HepG2 (cell line): ENCODE results near the gene SCAND1. TPM values are rescaled to one million over a fixed set of nuclear protein-coding genes. Genes with fewer than 3 reads are reported as not detected.
A peak's percentile ranks its signal among the peaks of the same experiment; 100 is the strongest.

Source experiments
- CEBPB ChIP-seq: IDR thresholded peaks from 2 replicates; pipeline ENCODE4 v1.6.1; 2011; ENCODE audit warnings: low read depth, low read length, improper control_type of control experiment, borderline replicate concordance
- NBN ChIP-seq: fragments of 450-650 bp; conservative IDR thresholded peaks from 2 replicates; pipeline ENCODE4 v1.6.1; 2017
- TAF15 ChIP-seq: fragments of 200-400 bp; formaldehyde crosslinking; IDR thresholded peaks from one replicate; pipeline ENCODE4 v1.6.1; 2018; ENCODE audit warnings: mild to moderate bottlenecking, low read depth, low read length; ENCODE audit not compliant: poor library complexity, severe bottlenecking
- TP53 ChIP-seq: sonication (generic); formaldehyde crosslinking; conservative IDR thresholded peaks from 2 replicates; pipeline ENCODE4 v1.4.0; 2020; ENCODE audit warnings: missing genetic modification reagents
- ZFP90 ChIP-seq: sonication (generic); formaldehyde crosslinking; IDR thresholded peaks from 2 replicates; pipeline ENCODE4 v1.8.0; 2022; ENCODE audit warnings: missing genetic modification reagents, mild to moderate bottlenecking, inconsistent platforms, borderline replicate concordance
- ZNF720 ChIP-seq: sonication (generic); formaldehyde crosslinking; IDR thresholded peaks from 2 replicates; pipeline ENCODE4 v1.4.0; 2020; ENCODE audit warnings: missing genetic modification reagents
- ZNF780A ChIP-seq: sonication (generic); formaldehyde crosslinking; IDR thresholded peaks from 2 replicates; pipeline ENCODE4 v1.8.0; 2022; ENCODE audit warnings: mild to moderate bottlenecking, missing genetic modification reagents, moderate library complexity
- polyA plus RNA-seq, 8 experiments: library from polyadenylated mRNA; depleted of rRNA in 3 of 8; stranded (reverse) in 7 of 8; unstranded in 1 of 8; fragments of >200 nt; fragmentation: Illumina TruSeq in 4 of 8; extraction: Trizol in 4 of 8; gene quantifications; 2 replicates each; pipeline versions ENCODE4 v1.2.1 to v1.2.3, GENCODE V29; 2011 to 2016; ENCODE audit warnings: low read depth in 4 of 8, missing spikeins in 1 of 8, mixed read lengths in 1 of 8; ENCODE audit not compliant: insufficient read depth in 1 of 8
- total RNA-seq, 5 experiments: library from RNA; depleted of rRNA; stranded (reverse); fragments of >200 nt; fragmentation: Illumina TruSeq; extraction: Trizol; gene quantifications; 2 replicates each; pipeline ENCODE4 v1.2.3, GENCODE V29; 2016; ENCODE audit warnings: low read depth in 1 of 5
- TF ChIP-seq, protein P1 (sequence below): sonication (generic); formaldehyde crosslinking; IDR thresholded peaks from 2 replicates; pipeline ENCODE4 v1.4.0; 2020; ENCODE audit warnings: mild to moderate bottlenecking, missing genetic modification reagents
- TF ChIP-seq, protein P2 (sequence below): sonication (generic); formaldehyde crosslinking; IDR thresholded peaks from 2 replicates; pipeline ENCODE4; 2020; ENCODE audit warnings: missing genetic modification reagents, mild to moderate bottlenecking, borderline replicate concordance
- TF ChIP-seq, protein P3 (sequence below): sonication (generic); formaldehyde crosslinking; IDR thresholded peaks from 2 replicates; pipeline ENCODE4 v1.4.0; 2020; ENCODE audit warnings: mild to moderate bottlenecking, missing genetic modification reagents
- TF ChIP-seq, protein P4 (sequence below), 2 experiments: sonication (generic) in 1 of 2; formaldehyde crosslinking in 1 of 2; IDR thresholded peaks; 2 replicates each; pipeline versions ENCODE4 v1.4.0 to v1.6.1; 2018 to 2020; ENCODE audit warnings: missing genetic modification reagents in 2 of 2, borderline replicate concordance in 1 of 2, low read depth in 1 of 2, mild to moderate bottlenecking in 1 of 2, missing biosample characterization in 1 of 2

SCAND1 gene
- total and polyA plus RNA-seq, 2 of the 13 experiments (the other 11 are each of a cell fraction or from before 2014, with no cell fraction given) = 19.3 to 109 TPM

DNA sequence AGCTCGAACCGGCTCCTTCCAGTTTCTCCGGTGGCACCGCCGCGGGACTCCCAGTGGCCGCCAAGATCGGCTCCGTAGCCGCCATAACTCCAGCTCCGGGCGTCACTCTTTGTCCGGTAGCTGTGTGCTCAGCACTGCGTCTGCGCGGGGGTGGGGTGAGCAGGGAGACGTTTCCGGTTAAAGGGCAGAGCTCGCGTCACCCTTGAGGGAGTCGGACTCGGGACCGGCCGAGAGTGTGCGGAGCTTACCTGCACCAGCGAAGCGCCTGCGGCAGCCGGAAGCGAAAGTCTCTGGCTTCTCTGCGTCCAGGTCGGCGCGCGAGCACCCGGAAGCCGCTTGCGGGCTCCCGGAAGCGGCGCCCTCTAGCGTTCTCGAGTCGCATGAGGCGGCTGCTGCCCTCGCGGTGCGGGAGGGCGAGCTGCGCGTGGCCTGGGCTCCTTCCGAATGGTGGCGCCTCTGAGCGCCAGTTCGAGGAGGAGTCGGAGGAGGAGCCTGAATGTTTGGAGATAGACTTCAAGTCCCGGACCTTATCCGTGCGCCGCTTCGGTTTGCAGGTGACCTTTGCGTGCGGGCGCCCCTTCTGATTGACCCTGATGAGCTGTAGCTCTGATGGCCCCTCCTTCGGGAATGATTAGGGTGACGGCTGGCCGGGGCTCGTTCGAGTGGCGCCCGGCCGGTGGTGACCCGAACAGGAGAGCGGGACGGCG lies at the start of gene SCAND1 (continued):
- TF ChIP-seq, protein P1, sequence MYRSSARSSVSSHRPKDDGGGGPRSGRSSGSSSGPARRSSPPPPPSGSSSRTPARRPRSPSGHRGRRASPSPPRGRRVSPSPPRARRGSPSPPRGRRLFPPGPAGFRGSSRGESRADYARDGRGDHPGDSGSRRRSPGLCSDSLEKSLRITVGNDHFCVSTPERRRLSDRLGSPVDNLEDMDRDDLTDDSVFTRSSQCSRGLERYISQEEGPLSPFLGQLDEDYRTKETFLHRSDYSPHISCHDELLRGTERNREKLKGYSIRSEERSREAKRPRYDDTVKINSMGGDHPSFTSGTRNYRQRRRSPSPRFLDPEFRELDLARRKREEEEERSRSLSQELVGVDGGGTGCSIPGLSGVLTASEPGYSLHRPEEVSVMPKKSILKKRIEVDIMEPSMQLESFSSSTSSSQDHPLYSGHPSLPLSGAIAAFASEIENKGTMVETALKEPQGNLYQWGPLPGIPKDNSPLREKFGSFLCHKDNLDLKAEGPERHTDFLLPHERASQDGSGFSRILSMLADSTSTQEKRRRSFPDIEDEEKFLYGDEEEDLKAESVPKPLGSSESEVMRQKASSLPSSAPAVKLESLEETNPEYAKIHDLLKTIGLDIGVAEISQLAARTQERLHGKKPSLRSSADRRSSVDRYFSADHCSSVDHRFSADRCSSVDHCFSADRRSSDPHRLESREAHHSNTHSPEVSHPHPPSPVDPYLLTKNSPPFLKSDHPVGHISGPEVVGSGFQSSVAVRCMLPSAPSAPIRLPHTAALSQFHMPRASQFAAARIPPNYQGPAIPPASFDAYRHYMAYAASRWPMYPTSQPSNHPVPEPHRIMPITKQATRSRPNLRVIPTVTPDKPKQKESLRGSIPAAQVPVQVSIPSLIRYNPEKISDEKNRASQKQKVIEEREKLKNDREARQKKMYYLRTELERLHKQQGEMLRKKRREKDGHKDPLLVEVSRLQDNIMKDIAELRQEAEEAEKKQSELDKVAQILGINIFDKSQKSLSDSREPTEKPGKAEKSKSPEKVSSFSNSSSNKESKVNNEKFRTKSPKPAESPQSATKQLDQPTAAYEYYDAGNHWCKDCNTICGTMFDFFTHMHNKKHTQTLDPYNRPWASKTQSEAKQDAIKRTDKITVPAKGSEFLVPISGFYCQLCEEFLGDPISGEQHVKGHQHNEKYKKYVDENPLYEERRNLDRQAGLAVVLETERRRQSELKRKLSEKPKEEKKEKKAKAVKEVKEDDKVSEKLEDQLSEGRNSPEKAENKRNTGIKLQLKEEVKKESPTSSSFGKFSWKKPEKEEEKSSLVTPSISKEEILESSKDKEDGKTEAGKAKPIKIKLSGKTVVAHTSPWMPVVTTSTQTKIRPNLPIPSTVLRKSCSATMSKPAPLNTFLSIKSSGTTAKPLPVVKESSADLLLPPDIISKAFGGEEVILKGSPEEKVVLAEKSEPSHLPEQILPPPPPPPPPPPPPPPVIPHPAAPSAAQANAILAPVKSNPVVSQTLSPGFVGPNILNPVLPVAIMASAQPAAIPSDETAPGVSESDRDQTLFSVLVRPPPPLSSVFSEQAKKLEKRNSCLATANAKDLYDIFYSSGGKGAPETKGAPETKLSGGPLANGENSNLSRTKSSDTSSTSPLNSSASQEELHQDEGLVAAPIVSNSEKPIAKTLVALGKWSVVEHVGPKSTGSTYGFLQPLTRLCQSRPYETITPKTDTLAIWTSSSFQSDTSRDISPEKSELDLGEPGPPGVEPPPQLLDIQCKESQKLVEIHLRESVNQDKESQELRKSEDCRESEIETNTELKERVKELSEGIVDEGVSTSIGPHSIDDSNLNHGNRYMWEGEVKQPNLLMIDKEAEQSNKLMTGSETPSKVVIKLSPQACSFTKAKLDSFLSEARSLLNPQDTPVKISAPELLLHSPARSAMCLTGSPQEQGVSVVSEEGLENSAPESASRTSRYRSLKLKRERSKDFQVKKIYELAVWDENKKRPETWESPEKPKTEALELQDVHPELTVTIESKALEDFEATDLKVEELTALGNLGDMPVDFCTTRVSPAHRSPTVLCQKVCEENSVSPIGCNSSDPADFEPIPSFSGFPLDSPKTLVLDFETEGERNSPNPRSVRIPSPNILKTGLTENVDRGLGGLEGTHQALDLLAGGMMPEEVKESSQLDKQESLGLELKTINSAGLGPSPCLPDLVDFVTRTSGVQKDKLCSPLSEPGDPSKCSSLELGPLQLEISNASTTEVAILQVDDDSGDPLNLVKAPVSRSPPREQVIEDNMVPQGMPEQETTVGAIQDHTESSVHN (CRISPR knock-in tag) = peak; percentile 55; the same call in 1 of the 2 replicates
- peak; percentile 85 for TF ChIP-seq TP53 (CRISPR knock-in tag)
- TF ChIP-seq ZNF720 (CRISPR knock-in tag) = peak; percentile 90; the same call in 1 of the 2 replicates
- TF ChIP-seq ZFP90 (CRISPR knock-in tag) = peak; percentile 80; the same call in 1 of the 2 replicates
- peak; percentile 88; the same call in 1 of the 2 replicates for TF ChIP-seq ZNF780A (CRISPR knock-in tag)
- TF ChIP-seq, protein P2, sequence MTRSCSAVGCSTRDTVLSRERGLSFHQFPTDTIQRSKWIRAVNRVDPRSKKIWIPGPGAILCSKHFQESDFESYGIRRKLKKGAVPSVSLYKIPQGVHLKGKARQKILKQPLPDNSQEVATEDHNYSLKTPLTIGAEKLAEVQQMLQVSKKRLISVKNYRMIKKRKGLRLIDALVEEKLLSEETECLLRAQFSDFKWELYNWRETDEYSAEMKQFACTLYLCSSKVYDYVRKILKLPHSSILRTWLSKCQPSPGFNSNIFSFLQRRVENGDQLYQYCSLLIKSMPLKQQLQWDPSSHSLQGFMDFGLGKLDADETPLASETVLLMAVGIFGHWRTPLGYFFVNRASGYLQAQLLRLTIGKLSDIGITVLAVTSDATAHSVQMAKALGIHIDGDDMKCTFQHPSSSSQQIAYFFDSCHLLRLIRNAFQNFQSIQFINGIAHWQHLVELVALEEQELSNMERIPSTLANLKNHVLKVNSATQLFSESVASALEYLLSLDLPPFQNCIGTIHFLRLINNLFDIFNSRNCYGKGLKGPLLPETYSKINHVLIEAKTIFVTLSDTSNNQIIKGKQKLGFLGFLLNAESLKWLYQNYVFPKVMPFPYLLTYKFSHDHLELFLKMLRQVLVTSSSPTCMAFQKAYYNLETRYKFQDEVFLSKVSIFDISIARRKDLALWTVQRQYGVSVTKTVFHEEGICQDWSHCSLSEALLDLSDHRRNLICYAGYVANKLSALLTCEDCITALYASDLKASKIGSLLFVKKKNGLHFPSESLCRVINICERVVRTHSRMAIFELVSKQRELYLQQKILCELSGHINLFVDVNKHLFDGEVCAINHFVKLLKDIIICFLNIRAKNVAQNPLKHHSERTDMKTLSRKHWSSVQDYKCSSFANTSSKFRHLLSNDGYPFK = peak; percentile 98; the same call in 1 of the 2 replicates
- TF ChIP-seq, protein P3, sequence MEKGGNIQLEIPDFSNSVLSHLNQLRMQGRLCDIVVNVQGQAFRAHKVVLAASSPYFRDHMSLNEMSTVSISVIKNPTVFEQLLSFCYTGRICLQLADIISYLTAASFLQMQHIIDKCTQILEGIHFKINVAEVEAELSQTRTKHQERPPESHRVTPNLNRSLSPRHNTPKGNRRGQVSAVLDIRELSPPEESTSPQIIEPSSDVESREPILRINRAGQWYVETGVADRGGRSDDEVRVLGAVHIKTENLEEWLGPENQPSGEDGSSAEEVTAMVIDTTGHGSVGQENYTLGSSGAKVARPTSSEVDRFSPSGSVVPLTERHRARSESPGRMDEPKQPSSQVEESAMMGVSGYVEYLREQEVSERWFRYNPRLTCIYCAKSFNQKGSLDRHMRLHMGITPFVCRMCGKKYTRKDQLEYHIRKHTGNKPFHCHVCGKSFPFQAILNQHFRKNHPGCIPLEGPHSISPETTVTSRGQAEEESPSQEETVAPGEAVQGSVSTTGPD (CRISPR knock-in tag) = peak; percentile 83
- no peak for TF ChIP-seq NBN
- peak; percentile 95 for TF ChIP-seq TAF15
- no peak for TF ChIP-seq CEBPB
- TF ChIP-seq, protein P4, sequence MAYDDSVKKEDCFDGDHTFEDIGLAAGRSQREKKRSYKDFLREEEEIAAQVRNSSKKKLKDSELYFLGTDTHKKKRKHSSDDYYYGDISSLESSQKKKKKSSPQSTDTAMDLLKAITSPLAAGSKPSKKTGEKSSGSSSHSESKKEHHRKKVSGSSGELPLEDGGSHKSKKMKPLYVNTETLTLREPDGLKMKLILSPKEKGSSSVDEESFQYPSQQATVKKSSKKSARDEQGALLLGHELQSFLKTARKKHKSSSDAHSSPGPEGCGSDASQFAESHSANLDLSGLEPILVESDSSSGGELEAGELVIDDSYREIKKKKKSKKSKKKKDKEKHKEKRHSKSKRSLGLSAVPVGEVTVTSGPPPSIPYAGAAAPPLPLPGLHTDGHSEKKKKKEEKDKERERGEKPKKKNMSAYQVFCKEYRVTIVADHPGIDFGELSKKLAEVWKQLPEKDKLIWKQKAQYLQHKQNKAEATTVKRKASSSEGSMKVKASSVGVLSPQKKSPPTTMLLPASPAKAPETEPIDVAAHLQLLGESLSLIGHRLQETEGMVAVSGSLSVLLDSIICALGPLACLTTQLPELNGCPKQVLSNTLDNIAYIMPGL (CRISPR knock-in tag; IDR thresholded peaks at IDR 0.05; ENCODE audit: borderline replicate concordance in 1 of 2, low read depth in 1 of 2) = peak; percentile 100
